Epithelial cell of esophagus (primary cell): Measurements from ENCODE around the gene PKD1L1.

Experiments used
- DNase-seq: peaks from one replicate; pipeline ENCODE4 v3.0.0; 2010; ENCODE audit warnings: low read depth
- H3K4me3 ChIP-seq: 2 replicates; pipeline ENCODE4 v1.5.1; 2011; ENCODE audit warnings: mild to moderate bottlenecking, low read length, control low read depth
- TF ChIP-seq, protein P1 (sequence below): IDR thresholded peaks from 2 replicates; pipeline ENCODE4 v1.5.1; 2011; ENCODE audit warnings: low read depth, mild to moderate bottlenecking, low read length, control low read depth, inconsistent platforms; ENCODE audit not compliant: insufficient read depth; ENCODE audit errors: missing control alignments

Gene PKD1L1

DNA sequence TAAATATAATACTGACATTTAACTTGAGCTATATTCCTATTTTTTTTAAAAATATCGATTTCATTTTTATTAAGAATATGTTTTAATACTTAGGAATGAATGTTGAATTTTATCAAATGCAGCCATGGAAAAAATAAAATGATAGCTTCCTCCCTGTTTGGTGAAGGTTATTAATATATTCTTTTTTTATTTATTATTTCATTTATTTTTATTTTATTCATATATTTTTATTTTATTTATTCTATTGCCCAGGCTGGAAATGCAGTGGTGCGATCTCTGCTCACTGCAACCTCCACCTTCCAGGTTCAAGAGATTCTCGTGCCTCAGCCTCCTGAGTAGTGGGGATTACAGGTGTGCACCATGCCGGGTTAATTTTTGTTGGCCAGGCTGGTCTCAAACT is 160.2 kb downstream of the PKD1L1 start:
- no peak for DNase-seq
- TF ChIP-seq, protein P1, sequence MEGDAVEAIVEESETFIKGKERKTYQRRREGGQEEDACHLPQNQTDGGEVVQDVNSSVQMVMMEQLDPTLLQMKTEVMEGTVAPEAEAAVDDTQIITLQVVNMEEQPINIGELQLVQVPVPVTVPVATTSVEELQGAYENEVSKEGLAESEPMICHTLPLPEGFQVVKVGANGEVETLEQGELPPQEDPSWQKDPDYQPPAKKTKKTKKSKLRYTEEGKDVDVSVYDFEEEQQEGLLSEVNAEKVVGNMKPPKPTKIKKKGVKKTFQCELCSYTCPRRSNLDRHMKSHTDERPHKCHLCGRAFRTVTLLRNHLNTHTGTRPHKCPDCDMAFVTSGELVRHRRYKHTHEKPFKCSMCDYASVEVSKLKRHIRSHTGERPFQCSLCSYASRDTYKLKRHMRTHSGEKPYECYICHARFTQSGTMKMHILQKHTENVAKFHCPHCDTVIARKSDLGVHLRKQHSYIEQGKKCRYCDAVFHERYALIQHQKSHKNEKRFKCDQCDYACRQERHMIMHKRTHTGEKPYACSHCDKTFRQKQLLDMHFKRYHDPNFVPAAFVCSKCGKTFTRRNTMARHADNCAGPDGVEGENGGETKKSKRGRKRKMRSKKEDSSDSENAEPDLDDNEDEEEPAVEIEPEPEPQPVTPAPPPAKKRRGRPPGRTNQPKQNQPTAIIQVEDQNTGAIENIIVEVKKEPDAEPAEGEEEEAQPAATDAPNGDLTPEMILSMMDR, result no peak
- H3K4me3 ChIP-seq, result no peak overlapping the region

DNA sequence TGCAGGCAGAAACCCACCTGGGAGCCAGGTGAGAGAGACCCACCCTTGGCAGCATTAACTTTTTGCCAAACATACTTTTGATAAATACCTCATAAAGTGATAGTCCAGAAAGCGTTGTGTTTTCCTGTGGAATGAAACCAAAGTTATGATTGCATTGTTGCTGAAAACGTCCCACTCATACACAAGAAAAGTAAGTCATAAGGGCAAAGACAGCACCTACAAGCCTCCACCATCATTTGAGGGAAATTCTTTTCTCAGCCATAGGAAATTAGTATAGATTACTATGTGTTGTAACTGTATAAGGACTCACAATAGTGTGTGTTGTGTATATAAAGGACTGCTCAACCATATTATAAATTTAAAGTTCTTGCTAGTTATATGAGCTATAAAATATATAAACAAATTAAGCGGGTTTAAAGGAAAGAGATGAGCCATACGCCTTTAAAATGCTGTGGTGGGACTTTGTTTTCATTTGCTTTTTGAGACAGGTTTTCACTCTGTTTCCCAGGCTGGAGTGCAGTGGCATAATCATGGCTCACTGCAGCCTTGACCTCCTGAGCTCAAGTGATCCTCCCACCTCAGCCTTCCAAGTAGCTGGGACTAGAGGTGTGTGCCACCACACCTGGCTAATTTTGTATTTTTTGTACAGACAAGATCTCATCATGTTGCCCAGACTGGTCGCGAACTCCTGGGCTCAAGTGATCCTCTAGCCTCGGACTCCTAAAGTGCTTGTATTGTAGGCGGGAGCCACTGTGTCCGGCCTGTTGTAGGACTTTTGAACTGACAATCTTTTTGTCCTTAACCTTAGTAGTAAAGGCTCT is 160.8 kb downstream of the PKD1L1 start:
- TF ChIP-seq, protein P1, result no peak
- no peak for DNase-seq
- no peak overlapping the region for H3K4me3 ChIP-seq

DNA sequence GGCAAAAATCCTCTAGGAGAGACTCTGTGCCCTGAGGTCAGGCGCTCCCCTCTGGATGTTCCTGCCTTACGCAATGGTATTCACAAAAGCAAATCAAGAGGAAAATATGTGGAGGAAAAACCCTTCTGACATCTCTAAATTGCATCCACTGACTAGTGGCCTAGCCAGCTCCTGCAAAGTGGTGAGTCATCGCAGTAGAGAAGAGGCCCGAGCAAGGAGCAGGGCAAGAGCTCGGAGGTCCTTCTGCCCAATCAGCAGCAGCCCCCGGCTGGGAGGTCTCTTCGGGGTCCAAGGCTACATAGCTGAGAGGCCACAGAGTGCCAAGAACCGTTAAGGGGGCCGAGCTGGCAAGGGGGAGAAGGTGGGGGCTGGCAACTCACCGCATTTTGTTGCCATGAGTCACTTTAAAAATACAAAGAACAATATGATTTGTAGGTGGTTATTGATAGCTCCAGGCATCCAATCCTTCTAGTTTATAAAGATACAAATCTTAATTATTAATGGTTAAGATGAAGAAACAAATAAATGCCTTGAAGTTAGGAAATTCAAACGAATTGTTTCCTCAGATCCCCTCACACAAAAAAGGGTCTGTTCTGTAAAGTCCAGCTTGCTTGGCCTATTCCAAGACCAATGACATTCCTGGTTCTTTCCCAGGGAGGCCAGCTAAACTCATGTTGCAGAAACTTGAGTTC is 161.6 kb downstream of the PKD1L1 start:
- peak; percentile 96 for DNase-seq

GRCh38 chr7:47785923-47786556 is 162.2 kb downstream of the PKD1L1 start:
- no peak overlapping the region for H3K4me3 ChIP-seq
- TF ChIP-seq, protein P1, result no peak
- no peak for DNase-seq

More for the DNA sequence above, 161.6 kb downstream of the PKD1L1 start:
- H3K4me3 ChIP-seq, result no peak overlapping the region
- TF ChIP-seq, protein P1, result no peak

GRCh38 chr7:47783456-47784223 is 164.6 kb downstream of the PKD1L1 start:
- no peak overlapping the region for H3K4me3 ChIP-seq
- TF ChIP-seq, protein P1, result no peak
- DNase-seq, result peak; percentile 90

- TF ChIP-seq, protein P1, result no peak
- no peak overlapping the region for H3K4me3 ChIP-seq
- DNase-seq, result peak; percentile 76
Measured at GRCh38 chr7:47782792-47783191, 165.5 kb downstream of the PKD1L1 start.
